ENCODE results near the gene SFXN4. TPM values are rescaled to one million over a fixed set of nuclear protein-coding genes. Genes with fewer than 3 reads are reported as not detected.

Gene SFXN4
- total and polyA plus RNA-seq, 9 of the 15 experiments (the other 6 are each of a cell fraction or from before 2014, with no cell fraction given): 40.1 to 97.8 (median 54.5) TPM

- no peak for TF ChIP-seq THRB (CRISPR knock-in tag; conservative IDR thresholded peaks at IDR 0.05)
- TF ChIP-seq SMAD1 (IDR thresholded peaks at IDR 0.05; ENCODE audit: low read depth, low read length, partially characterized antibody): no peak
- no peak for TF ChIP-seq ZNF239 (CRISPR knock-in tag; IDR thresholded peaks at IDR 0.05)
- no peak for TF ChIP-seq ZNF655 (CRISPR knock-in tag; IDR thresholded peaks at IDR 0.05)
- TF ChIP-seq EP400 (IDR thresholded peaks at IDR 0.05): no peak; the same call in 1 of the 2 replicates
- no peak for TF ChIP-seq ZNF146 (CRISPR knock-in tag; IDR thresholded peaks at IDR 0.05; ENCODE audit: unreplicated experiment)
- no peak for TF ChIP-seq ZBTB49 (CRISPR knock-in tag; IDR thresholded peaks at IDR 0.05; ENCODE audit: borderline replicate concordance)
- TF ChIP-seq ZEB2 (IDR thresholded peaks at IDR 0.05): no peak
- TF ChIP-seq ELF4 (CRISPR knock-in tag; IDR thresholded peaks at IDR 0.05): no peak
- no peak for TF ChIP-seq CHD1 (IDR thresholded peaks at IDR 0.05; ENCODE audit: low read length)
- no peak for TF ChIP-seq PREB (CRISPR knock-in tag; IDR thresholded peaks at IDR 0.05)
- peak; percentile 32 to 89 (median 75) for TF ChIP-seq YY1 (IDR thresholded peaks at IDR 0.05; ENCODE audit: borderline replicate concordance in 1 of 3, control insufficient read depth in 1 of 3, extremely low read depth in 1 of 3, insufficient read depth in 3 of 3, insufficient read length in 1 of 3, insufficient replicate concordance in 2 of 3, low read depth in 1 of 3, low read length in 2 of 3)
- no peak for TF ChIP-seq ZSCAN29 (IDR thresholded peaks at IDR 0.05)
- TF ChIP-seq MAZ (CRISPR knock-in tag; conservative IDR thresholded peaks at IDR 0.05 in 1 of 2, IDR thresholded peaks at IDR 0.05 in 1 of 2): peak; percentile 46 to 75; a peak in 3 of 4 replicates
- peak; percentile 26; the same call in 1 of the 2 replicates for TF ChIP-seq SIN3B (IDR thresholded peaks at IDR 0.05; ENCODE audit: low read depth)
- TF ChIP-seq FOXJ3 (CRISPR knock-in tag; IDR thresholded peaks at IDR 0.05): no peak
Observed at GRCh38 chr10:119103903-119104653, 61.4 kb downstream of the SFXN4 start, which contains the start of gene DENND10 (continued).
